HepG2 (cell line): Measurements from ENCODE around the gene USF1. TPM values are rescaled to one million over a fixed set of nuclear protein-coding genes. Genes with fewer than 3 reads are reported as not detected.
A peak's percentile ranks its signal among the peaks of the same experiment; 100 is the strongest.

Experiments used
- ARHGAP35 ChIP-seq: sonication (generic); formaldehyde crosslinking; IDR thresholded peaks from 2 replicates; pipeline ENCODE4 v1.9.0; 2022; ENCODE audit warnings: mild to moderate bottlenecking, inconsistent platforms, moderate library complexity, missing genetic modification reagents, borderline replicate concordance
- BCL6 ChIP-seq: IDR thresholded peaks from 2 replicates; pipeline ENCODE4 v1.6.1; 2016; ENCODE audit warnings: missing genetic modification reagents, missing compliant biosample characterization
- CREB1 ChIP-seq, 2 experiments: fragments of 450-650 bp in 1 of 2; IDR thresholded peaks; 2 replicates each; pipeline ENCODE4 v1.6.1; 2016 to 2017; ENCODE audit warnings: control low read depth in 1 of 2, mild to moderate bottlenecking in 1 of 2, missing compliant biosample characterization in 1 of 2, missing genetic modification characterization in 1 of 2
- FOXA1 ChIP-seq, 2 experiments: fragments of 450-650 bp in 1 of 2; sonication (generic) in 1 of 2; formaldehyde crosslinking in 1 of 2; IDR thresholded peaks; 2 replicates each; pipeline versions ENCODE4 v1.4.0 to v1.6.1; 2016 to 2020; ENCODE audit warnings: missing genetic modification reagents in 1 of 2
- HOXA3 ChIP-seq: sonication (generic); formaldehyde crosslinking; IDR thresholded peaks from 2 replicates; pipeline ENCODE4 v1.5.0; 2020; ENCODE audit warnings: missing genetic modification reagents
- HOXA5 ChIP-seq: sonication (generic); formaldehyde crosslinking; IDR thresholded peaks from 2 replicates; pipeline ENCODE4 v1.4.0; 2020; ENCODE audit warnings: missing genetic modification reagents
- KDM5B ChIP-seq: sonication (generic); formaldehyde crosslinking; IDR thresholded peaks from 2 replicates; pipeline ENCODE4 v1.4.0; 2020; ENCODE audit warnings: missing genetic modification reagents, mild to moderate bottlenecking, borderline replicate concordance
- LBX2 ChIP-seq: sonication (generic); formaldehyde crosslinking; IDR thresholded peaks from 2 replicates; pipeline ENCODE4 v1.5.0; 2020; ENCODE audit warnings: missing genetic modification reagents, mild to moderate bottlenecking, borderline replicate concordance
- NFE2L2 ChIP-seq: fragments of 150-350 bp; IDR thresholded peaks from 2 replicates; pipeline ENCODE4 v1.6.1; 2014; ENCODE audit warnings: low read length
- SPEN ChIP-seq: sonication (generic); formaldehyde crosslinking; IDR thresholded peaks from 2 replicates; pipeline ENCODE4 v1.5.1; 2020; ENCODE audit warnings: low read depth, mild to moderate bottlenecking, missing genetic modification reagents
- ZFP82 ChIP-seq: sonication (generic); formaldehyde crosslinking; IDR thresholded peaks from 2 replicates; pipeline ENCODE4 v1.5.1; 2020; ENCODE audit warnings: mild to moderate bottlenecking, missing genetic modification reagents, borderline replicate concordance
- ZNF10 ChIP-seq: sonication (generic); formaldehyde crosslinking; IDR thresholded peaks from 2 replicates; pipeline ENCODE4 v1.4.0; 2020; ENCODE audit warnings: mild to moderate bottlenecking, low read depth, missing genetic modification reagents, borderline replicate concordance
- ZNF101 ChIP-seq: sonication (generic); formaldehyde crosslinking; IDR thresholded peaks from 2 replicates; pipeline ENCODE4 v1.4.0; 2020; ENCODE audit warnings: mild to moderate bottlenecking, low read depth, missing genetic modification reagents, borderline replicate concordance
- ZNF207 ChIP-seq: fragments of 450-650 bp; IDR thresholded peaks from 2 replicates; pipeline ENCODE4 v1.6.1; 2016; ENCODE audit warnings: antibody characterized with exemption, borderline replicate concordance
- ZNF225 ChIP-seq: sonication (generic); formaldehyde crosslinking; IDR thresholded peaks from 2 replicates; pipeline ENCODE4 v1.4.0; 2020; ENCODE audit warnings: mild to moderate bottlenecking, missing genetic modification reagents
- ZNF446 ChIP-seq: sonication (generic); formaldehyde crosslinking; IDR thresholded peaks from 2 replicates; pipeline ENCODE4 v1.5.0; 2020; ENCODE audit warnings: mild to moderate bottlenecking, missing genetic modification reagents
- ZNF567 ChIP-seq: sonication (generic); formaldehyde crosslinking; IDR thresholded peaks from 2 replicates; pipeline ENCODE4 v1.8.1; 2023; ENCODE audit warnings: mild to moderate bottlenecking, missing genetic modification reagents, borderline replicate concordance
- ZNF761 ChIP-seq: sonication (generic); formaldehyde crosslinking; conservative IDR thresholded peaks from 2 replicates; pipeline ENCODE4 v1.4.0; 2020; ENCODE audit warnings: mild to moderate bottlenecking, missing genetic modification reagents
- polyA plus RNA-seq, 8 experiments: library from polyadenylated mRNA; depleted of rRNA in 3 of 8; stranded (reverse) in 7 of 8; unstranded in 1 of 8; fragments of >200 nt; fragmentation: Illumina TruSeq in 4 of 8; extraction: Trizol in 4 of 8; gene quantifications; 2 replicates each; pipeline versions ENCODE4 v1.2.1 to v1.2.3, GENCODE V29; 2011 to 2016; ENCODE audit warnings: low read depth in 4 of 8, missing spikeins in 1 of 8, mixed read lengths in 1 of 8; ENCODE audit not compliant: insufficient read depth in 1 of 8
- total RNA-seq, 5 experiments: library from RNA; depleted of rRNA; stranded (reverse); fragments of >200 nt; fragmentation: Illumina TruSeq; extraction: Trizol; gene quantifications; 2 replicates each; pipeline ENCODE4 v1.2.3, GENCODE V29; 2016; ENCODE audit warnings: low read depth in 1 of 5
- TF ChIP-seq, protein P1 (sequence below): sonication (generic); formaldehyde crosslinking; IDR thresholded peaks from 2 replicates; pipeline ENCODE4 v1.4.0; 2020; ENCODE audit warnings: mild to moderate bottlenecking, missing genetic modification reagents

The USF1 gene
- total and polyA plus RNA-seq, 2 of the 13 experiments (the other 11 are each of a cell fraction or from before 2014, with no cell fraction given), result 26.9 to 39.4 TPM

DNA sequence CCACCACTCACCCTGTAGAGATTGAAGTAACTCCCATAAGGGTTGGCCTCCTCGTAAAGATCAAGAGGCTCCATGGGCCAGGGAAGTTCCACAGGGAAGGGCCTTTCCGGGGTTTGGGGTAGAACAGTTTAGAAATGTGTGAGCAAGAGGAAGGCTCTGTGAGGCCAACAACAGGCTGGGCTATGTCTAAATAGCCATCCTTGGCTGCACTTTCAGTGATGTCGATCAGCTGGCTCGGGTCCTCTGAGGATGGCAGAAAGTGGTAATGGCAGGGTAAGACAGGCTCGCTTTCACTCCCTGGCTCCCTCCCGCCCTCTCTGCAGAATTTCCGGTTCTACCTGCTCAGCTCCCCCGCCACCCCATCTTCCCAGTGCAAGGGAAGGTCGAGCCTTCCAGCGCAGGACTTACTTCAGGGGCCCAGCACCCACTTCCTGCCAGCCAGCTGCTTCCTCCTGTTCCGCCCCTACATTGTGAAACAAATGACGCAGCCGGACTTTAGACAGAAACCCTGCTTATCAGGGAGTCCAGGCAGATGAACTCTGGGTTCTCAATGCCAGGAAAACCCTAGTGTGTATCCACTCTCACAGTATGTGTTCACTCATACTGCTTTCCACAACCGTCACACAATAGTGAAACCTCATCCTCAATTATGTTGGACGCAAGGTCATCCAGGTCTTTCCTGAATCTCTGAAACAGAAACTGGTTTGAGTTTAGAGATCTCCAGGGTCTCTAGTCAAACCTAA, 32.1 kb downstream of the USF1 start (continued):
- TF ChIP-seq ARHGAP35 (peak; percentile 81; the same call in 1 of the 2 replicates), ZNF101 (CRISPR knock-in tag) (no peak; the same call in 1 of the 2 replicates), NFE2L2 (no peak), BCL6 (peak; percentile 85), FOXA1 (IDR thresholded peaks at IDR 0.05) (no peak), FOXA1 (CRISPR knock-in tag; IDR thresholded peaks at IDR 0.05) (peak; percentile 70), ZNF567 (0 out of 2 replicates have a peak, but pooled peaks have one; percentile 57), SPEN (CRISPR knock-in tag) (peak; percentile 89), ZNF10 (CRISPR knock-in tag) (no peak), HOXA3 (peak; percentile 96), HOXA5 (CRISPR knock-in tag) (peak; percentile 67; the same call in 1 of the 2 replicates), LBX2 (CRISPR knock-in tag) (0 out of 2 replicates have a peak, but pooled peaks have one; percentile 71), CREB1 (IDR thresholded peaks at IDR 0.05) (peak; percentile 75), CREB1 (CRISPR knock-in tag; IDR thresholded peaks at IDR 0.05) (peak; percentile 92), ZFP82 (CRISPR knock-in tag) (no peak), ZNF446 (CRISPR knock-in tag) (0 out of 2 replicates have a peak, but pooled peaks have one; percentile 18), ZNF207 (no peak), KDM5B (CRISPR knock-in tag) (peak; percentile 61; the same call in 1 of the 2 replicates), ZNF761 (CRISPR knock-in tag) (peak; percentile 86; the same call in 1 of the 2 replicates), ZNF225 (no peak)
- TF ChIP-seq, protein P1, sequence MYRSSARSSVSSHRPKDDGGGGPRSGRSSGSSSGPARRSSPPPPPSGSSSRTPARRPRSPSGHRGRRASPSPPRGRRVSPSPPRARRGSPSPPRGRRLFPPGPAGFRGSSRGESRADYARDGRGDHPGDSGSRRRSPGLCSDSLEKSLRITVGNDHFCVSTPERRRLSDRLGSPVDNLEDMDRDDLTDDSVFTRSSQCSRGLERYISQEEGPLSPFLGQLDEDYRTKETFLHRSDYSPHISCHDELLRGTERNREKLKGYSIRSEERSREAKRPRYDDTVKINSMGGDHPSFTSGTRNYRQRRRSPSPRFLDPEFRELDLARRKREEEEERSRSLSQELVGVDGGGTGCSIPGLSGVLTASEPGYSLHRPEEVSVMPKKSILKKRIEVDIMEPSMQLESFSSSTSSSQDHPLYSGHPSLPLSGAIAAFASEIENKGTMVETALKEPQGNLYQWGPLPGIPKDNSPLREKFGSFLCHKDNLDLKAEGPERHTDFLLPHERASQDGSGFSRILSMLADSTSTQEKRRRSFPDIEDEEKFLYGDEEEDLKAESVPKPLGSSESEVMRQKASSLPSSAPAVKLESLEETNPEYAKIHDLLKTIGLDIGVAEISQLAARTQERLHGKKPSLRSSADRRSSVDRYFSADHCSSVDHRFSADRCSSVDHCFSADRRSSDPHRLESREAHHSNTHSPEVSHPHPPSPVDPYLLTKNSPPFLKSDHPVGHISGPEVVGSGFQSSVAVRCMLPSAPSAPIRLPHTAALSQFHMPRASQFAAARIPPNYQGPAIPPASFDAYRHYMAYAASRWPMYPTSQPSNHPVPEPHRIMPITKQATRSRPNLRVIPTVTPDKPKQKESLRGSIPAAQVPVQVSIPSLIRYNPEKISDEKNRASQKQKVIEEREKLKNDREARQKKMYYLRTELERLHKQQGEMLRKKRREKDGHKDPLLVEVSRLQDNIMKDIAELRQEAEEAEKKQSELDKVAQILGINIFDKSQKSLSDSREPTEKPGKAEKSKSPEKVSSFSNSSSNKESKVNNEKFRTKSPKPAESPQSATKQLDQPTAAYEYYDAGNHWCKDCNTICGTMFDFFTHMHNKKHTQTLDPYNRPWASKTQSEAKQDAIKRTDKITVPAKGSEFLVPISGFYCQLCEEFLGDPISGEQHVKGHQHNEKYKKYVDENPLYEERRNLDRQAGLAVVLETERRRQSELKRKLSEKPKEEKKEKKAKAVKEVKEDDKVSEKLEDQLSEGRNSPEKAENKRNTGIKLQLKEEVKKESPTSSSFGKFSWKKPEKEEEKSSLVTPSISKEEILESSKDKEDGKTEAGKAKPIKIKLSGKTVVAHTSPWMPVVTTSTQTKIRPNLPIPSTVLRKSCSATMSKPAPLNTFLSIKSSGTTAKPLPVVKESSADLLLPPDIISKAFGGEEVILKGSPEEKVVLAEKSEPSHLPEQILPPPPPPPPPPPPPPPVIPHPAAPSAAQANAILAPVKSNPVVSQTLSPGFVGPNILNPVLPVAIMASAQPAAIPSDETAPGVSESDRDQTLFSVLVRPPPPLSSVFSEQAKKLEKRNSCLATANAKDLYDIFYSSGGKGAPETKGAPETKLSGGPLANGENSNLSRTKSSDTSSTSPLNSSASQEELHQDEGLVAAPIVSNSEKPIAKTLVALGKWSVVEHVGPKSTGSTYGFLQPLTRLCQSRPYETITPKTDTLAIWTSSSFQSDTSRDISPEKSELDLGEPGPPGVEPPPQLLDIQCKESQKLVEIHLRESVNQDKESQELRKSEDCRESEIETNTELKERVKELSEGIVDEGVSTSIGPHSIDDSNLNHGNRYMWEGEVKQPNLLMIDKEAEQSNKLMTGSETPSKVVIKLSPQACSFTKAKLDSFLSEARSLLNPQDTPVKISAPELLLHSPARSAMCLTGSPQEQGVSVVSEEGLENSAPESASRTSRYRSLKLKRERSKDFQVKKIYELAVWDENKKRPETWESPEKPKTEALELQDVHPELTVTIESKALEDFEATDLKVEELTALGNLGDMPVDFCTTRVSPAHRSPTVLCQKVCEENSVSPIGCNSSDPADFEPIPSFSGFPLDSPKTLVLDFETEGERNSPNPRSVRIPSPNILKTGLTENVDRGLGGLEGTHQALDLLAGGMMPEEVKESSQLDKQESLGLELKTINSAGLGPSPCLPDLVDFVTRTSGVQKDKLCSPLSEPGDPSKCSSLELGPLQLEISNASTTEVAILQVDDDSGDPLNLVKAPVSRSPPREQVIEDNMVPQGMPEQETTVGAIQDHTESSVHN (CRISPR knock-in tag), result no peak
